MCF 10A (cell line): ENCODE data around the gene SOX12. TPM values are rescaled to one million over a fixed set of nuclear protein-coding genes. Genes with fewer than 3 reads are reported as not detected.

Experiments used
- BruUV-seq: library from RNA; stranded (reverse); fragments of 400-500 nt; replicated peaks from 2 replicates; lab custom pipeline; 2021; lab: Mats Ljungman, UMichigan
- CTCF ChIA-PET: fragments of 300-600 bp; sonication (Branson Sonifier 250); formaldehyde crosslinking; extraction: SDS; loops from one replicate; lab custom pipeline; 2021; ENCODE audit warnings: antibody characterized with exemption, inconsistent platforms; lab: Yijun Ruan, JAX
- POLR2A ChIA-PET: fragments of 300-600, 350-650 bp; sonication (Branson Sonifier 250); formaldehyde crosslinking; extraction: SDS; loops from one replicate; lab custom pipeline; 2020; ENCODE audit warnings: antibody characterized with exemption, inconsistent platforms; lab: Yijun Ruan, JAX
- DNase-seq: peaks from one replicate; pipeline ENCODE4 v3.0.0-alpha.2; 2018; ENCODE audit not compliant: unreplicated experiment
- H3K27ac Mint-ChIP-seq: one replicate; pipeline ENCODE4 v1.8.0; 2022; ENCODE audit warnings: mild to moderate bottlenecking, low read depth, mixed read lengths; ENCODE audit not compliant: unreplicated experiment
- H3K27me3 Mint-ChIP-seq: one replicate; pipeline ENCODE4 v1.8.0; 2022; ENCODE audit warnings: mixed read lengths; ENCODE audit not compliant: insufficient read depth, unreplicated experiment
- H3K36me3 Mint-ChIP-seq: one replicate; pipeline ENCODE4 v1.8.0; 2022; ENCODE audit warnings: mild to moderate bottlenecking, moderate library complexity, mixed read lengths; ENCODE audit not compliant: insufficient read depth, unreplicated experiment
- H3K4me1 Mint-ChIP-seq: one replicate; pipeline ENCODE4 v1.8.0; 2022; ENCODE audit warnings: mixed read lengths; ENCODE audit not compliant: insufficient read depth, unreplicated experiment
- H3K4me3 Mint-ChIP-seq: one replicate; pipeline ENCODE4 v1.8.0; 2022; ENCODE audit warnings: mild to moderate bottlenecking, moderate library complexity, mixed read lengths; ENCODE audit not compliant: unreplicated experiment
- H3K9me3 Mint-ChIP-seq: one replicate; pipeline ENCODE4 v1.8.0; 2022; ENCODE audit warnings: mixed read lengths; ENCODE audit not compliant: unreplicated experiment
- CTCF ChIP-seq: fragments of 200-600 bp; IDR thresholded peaks from one replicate; pipeline ENCODE4 v1.8.0; 2022; ENCODE audit warnings: antibody characterized with exemption, mild to moderate bottlenecking; ENCODE audit not compliant: unreplicated experiment
- intact Hi-C: fragments of 100-400 bp; cut with micrococcal nuclease; formaldehyde crosslinking; loops from 2 replicates; pipeline ENCODE4 v1.14.1; 2022
- total RNA-seq: library from RNA; stranded (reverse); gene quantifications from 2 replicates; pipeline ENCODE4 v1.2.3, GENCODE V29; 2022

SOX12 gene
- total RNA-seq, 1 experiment from 2014 or later = 17.6 TPM

GRCh38 chr20:346033-346639, 20.8 kb downstream of the SOX12 start:
- peaks cover 7% of the 10 kb centered on the region for H3K36me3 Mint-ChIP-seq
- TF ChIP-seq CTCF = no peak
- peaks cover 17% of the 10 kb centered on the region for H3K9me3 Mint-ChIP-seq
- no peaks in the 10 kb centered on the region for H3K27me3 Mint-ChIP-seq
- peak overlapping the region; percentile 83 for H3K4me3 Mint-ChIP-seq
- BruUV-seq = no TSS peak
- no peak for DNase-seq
- POLR2A ChIA-PET = interaction anchor here (0.6 to 4.7 kb wide), 8 partner anchors 9 to 150 kb away, joined by 3 to 29 read pairs (median 4); partner anchors contain the start of genes SOX12 and ZCCHC3
- CTCF ChIA-PET = interaction anchor here (0.6 to 4.9 kb wide), 8 partner anchors 8 to 1067 kb away, joined by 3 to 32 read pairs (median 4); partner anchors contain the start of gene SOX12
- intact Hi-C loops = no loop called here
- H3K27ac Mint-ChIP-seq = peak overlapping the region; percentile 78
- H3K4me1 Mint-ChIP-seq = peaks cover 19% of the 10 kb centered on the region

GRCh38 chr20:346640-347316, 21.4 kb downstream of the SOX12 start, which contains the start of gene NRSN2:
TSS of gene NRSN2 (plus strand) at chr20:347111. CDS start at chr20:349644, 2,533 bp downstream.
- no TSS peak for BruUV-seq
- POLR2A ChIA-PET = interaction anchor here (0.6 to 4.7 kb wide), 12 partner anchors 17 to 893 kb away, joined by 3 to 29 read pairs (median 4); partner anchors contain the start of genes SOX12 and TRIB3
- Mint-ChIP-seq H3K9me3 (peaks cover 11% of the 10 kb centered on the region), H3K27me3 (no peaks in the 10 kb centered on the region), H3K36me3 (peaks cover under 1% of the 10 kb centered on the region), H3K4me3 (peak within 1 kb of the TSS; percentile 83), H3K4me1 (peaks cover 16% of the 10 kb centered on the region), H3K27ac (peak within 1 kb of the TSS; percentile 78)
- intact Hi-C loops = no loop called here
- no peak for DNase-seq
- CTCF ChIA-PET = interaction anchor here (0.6 to 4.9 kb wide), 4 partner anchors 8 to 84 kb away, joined by 3 to 32 read pairs (median 20); no protein-coding TSS in a partner anchor
- TF ChIP-seq CTCF = no peak

- TF ChIP-seq CTCF = no peak
- ChIA-PET CTCF (interaction anchor here (4.9 kb wide), 1 partner anchor 15 kb away, joined by 32 read pairs; no protein-coding TSS in a partner anchor), POLR2A (interaction anchor here (0.6 to 4.7 kb wide), 11 partner anchors 17 to 893 kb away, joined by 3 to 29 read pairs (median 4); partner anchors contain the start of genes SOX12 and TRIB3)
- TSS peak; percentile 20 for BruUV-seq
- Mint-ChIP-seq H3K36me3 (no peaks in the 10 kb centered on the region), H3K9me3 (peaks cover 9% of the 10 kb centered on the region), H3K4me3 (peak overlapping the region; percentile 83), H3K27me3 (no peaks in the 10 kb centered on the region), H3K4me1 (peaks cover 16% of the 10 kb centered on the region), H3K27ac (no peak overlapping the region)
- intact Hi-C loops = no loop called here
- DNase-seq = no peak
These were observed 21.9 kb downstream of the SOX12 start for GRCh38 chr20:347317-347639.
